OCI-LY3 (cell line): ENCODE measurements around the gene HS1BP3.

Source experiments
- CTCF ChIP-seq: fragments of 200-600, 300-600 bp; sonication (generic); IDR thresholded peaks from 2 replicates; pipeline ENCODE4 v1.5.1; 2014; ENCODE audit warnings: antibody characterized with exemption, low read length, low read depth
- EZH2phosphoT487 ChIP-seq: fragments of 200-600 bp; shearing (Covaris generic); IDR thresholded peaks from 2 replicates; pipeline ENCODE4 v1.6.1; 2018; ENCODE audit warnings: antibody characterized with exemption, mixed run types, low read depth

GRCh38 chr2:20680744-20681375 is 30.0 kb upstream of the HS1BP3 start:
- TF ChIP-seq CTCF (no peak), EZH2phosphoT487 (no peak)
